K562 (cell line): ENCODE measurements around the gene AKNA. TPM values are rescaled to one million over a fixed set of nuclear protein-coding genes. Genes with fewer than 3 reads are reported as not detected.

Experiments used
- ATAC-seq: fragments of 200-7000 bp; cut with Tn5 transposase; 3 replicates; pipeline ENCODE4 v1.9.1; 2020; ENCODE audit warnings: moderate library complexity
- BruUV-seq: library from RNA; stranded (reverse); fragments of 400-500 nt; replicated peaks from 2 replicates; lab custom pipeline; 2021; lab: Mats Ljungman, UMichigan
- CTCF ChIA-PET: fragments of 300-600 bp; formaldehyde crosslinking; extraction: SDS; loops from one replicate; lab custom pipeline; 2021; ENCODE audit warnings: low intra/inter-chr PET ratio; lab: Yijun Ruan, JAX
- POLR2A ChIA-PET: fragments of 300-600, 350-650 bp; sonication (Branson Sonifier 250); formaldehyde crosslinking; extraction: SDS; loops from one replicate; lab custom pipeline; 2021; ENCODE audit warnings: antibody characterized with exemption, inconsistent platforms; lab: Yijun Ruan, JAX
- DNase-seq, 4 experiments: peaks; one replicate each; pipeline versions ENCODE4 v3.0.0 to v3.0.0-alpha.2; 2011 to 2018; ENCODE audit warnings: low spot score in 3 of 4, mixed read lengths in 3 of 4; ENCODE audit errors: extremely low read depth in 1 of 4
- FAIRE-seq: peaks from 2 replicates; lab custom pipeline; 2011; peaks lifted over from hg19 to GRCh38; lab: Jason Lieb, UNC
- H2AFZ ChIP-seq: 2 replicates; pipeline ENCODE4 v1.6.0; 2011; ENCODE audit warnings: low read depth, low read length, control low read depth, inconsistent platforms
- H3K27ac ChIP-seq: fragments of 200-600 bp; 3 replicates; pipeline ENCODE4 v1.8.0; 2011; ENCODE audit warnings: low read depth, mild to moderate bottlenecking, control low read depth, inconsistent platforms, low read length, moderate library complexity, mixed read lengths; ENCODE audit errors: extremely low read depth
- H3K27me3 ChIP-seq, 2 experiments: fragments of 300-600 bp in 1 of 2; 2 replicates in 1 of 2; 3 replicates in 1 of 2; pipeline versions ENCODE4 v1.6.0 to v1.8.0; 2011; ENCODE audit warnings: inconsistent platforms in 2 of 2, low read length in 2 of 2, mild to moderate bottlenecking in 1 of 2, mixed read lengths in 1 of 2, moderate library complexity in 1 of 2; ENCODE audit not compliant: control insufficient read depth in 2 of 2, insufficient read depth in 2 of 2
- H3K36me3 ChIP-seq: fragments of 300-600 bp; 3 replicates; pipeline ENCODE4 v1.8.0; 2011; ENCODE audit warnings: mild to moderate bottlenecking, low read length, inconsistent platforms; ENCODE audit not compliant: control insufficient read depth, insufficient read depth
- H3K4me1 ChIP-seq, 2 experiments: fragments of 200-600 bp in 1 of 2; replicated peaks in 1 of 2; 2 replicates in 1 of 2; 3 replicates in 1 of 2; pipeline versions ENCODE4 v1.5.1 to v1.8.0; 2011; ENCODE audit warnings: inconsistent platforms in 2 of 2, low read length in 2 of 2, mild to moderate bottlenecking in 1 of 2, mixed read lengths in 1 of 2, moderate library complexity in 1 of 2; ENCODE audit not compliant: control insufficient read depth in 2 of 2, insufficient read depth in 2 of 2
- H3K4me2 ChIP-seq: 2 replicates; pipeline ENCODE4 v1.6.1; 2011; ENCODE audit warnings: low read length, control low read depth, inconsistent platforms, mixed read lengths; ENCODE audit not compliant: insufficient read depth
- H3K4me3 ChIP-seq: fragments of 200-600 bp; sonication (generic), shearing (Covaris generic); 2 replicates; pipeline ENCODE4 v1.5.1; 2016; ENCODE audit warnings: control low read depth, inconsistent platforms
- H3K79me2 ChIP-seq: fragments of 200-600 bp; 3 replicates; pipeline ENCODE4 v1.8.0; 2011; ENCODE audit warnings: low read length, inconsistent platforms; ENCODE audit not compliant: control insufficient read depth, insufficient read depth
- H3K9ac ChIP-seq, 2 experiments: 2 replicates each; pipeline versions ENCODE4 v1.6.0 to v1.6.1; 2011; ENCODE audit warnings: low read depth in 2 of 2, low read length in 2 of 2, control low read depth in 1 of 2, inconsistent platforms in 1 of 2, mild to moderate bottlenecking in 1 of 2, mixed read lengths in 1 of 2; ENCODE audit not compliant: insufficient read depth in 1 of 2
- H3K9me1 ChIP-seq: one replicate; pipeline ENCODE4 v1.6.0; 2011; ENCODE audit warnings: inconsistent platforms, mild to moderate bottlenecking, low read length, moderate library complexity; ENCODE audit not compliant: control insufficient read depth, insufficient read depth
- H3K9me3 ChIP-seq: replicated peaks from 2 replicates; pipeline ENCODE4 v1.5.1; 2011; ENCODE audit warnings: low read depth, low read length, inconsistent platforms; ENCODE audit not compliant: control insufficient read depth, insufficient read depth
- H4K20me1 ChIP-seq: replicated peaks from 2 replicates; pipeline ENCODE4 v1.6.1; 2011; ENCODE audit warnings: low read length, inconsistent platforms, mixed read lengths; ENCODE audit not compliant: control insufficient read depth, insufficient read depth
- ASH1L ChIP-seq: fragments of 450-650 bp; IDR thresholded peaks from 2 replicates; pipeline ENCODE4 v1.6.1; 2018; ENCODE audit warnings: borderline replicate concordance, mild to moderate bottlenecking, low read depth; ENCODE audit not compliant: partially characterized antibody
- CHCHD3 ChIP-seq: fragments of 250-450 bp; sonication (Bioruptor Pico); IDR thresholded peaks from 2 replicates; pipeline ENCODE4 v2.1.2; 2022; ENCODE audit warnings: mild to moderate bottlenecking
- CSDE1 ChIP-seq, 2 experiments: fragments of 450-650 bp; IDR thresholded peaks; 2 replicates each; pipeline ENCODE4 v1.6.1; 2016; ENCODE audit warnings: mild to moderate bottlenecking in 1 of 2
- E2F8 ChIP-seq: fragments of 450-650 bp; IDR thresholded peaks from 2 replicates; pipeline ENCODE4 v1.7.1; 2018; ENCODE audit warnings: mild to moderate bottlenecking, low read depth; ENCODE audit not compliant: partially characterized antibody
- GATAD2B ChIP-seq: fragments of 450-650 bp; IDR thresholded peaks from 2 replicates; pipeline ENCODE4 v1.6.1; 2017; ENCODE audit warnings: mild to moderate bottlenecking, borderline replicate concordance
- HMGXB4 ChIP-seq: sonication (generic); formaldehyde crosslinking; IDR thresholded peaks from 2 replicates; pipeline ENCODE4 v1.8.1; 2023; ENCODE audit warnings: mild to moderate bottlenecking, missing genetic modification reagents
- NELFE ChIP-seq: IDR thresholded peaks from 2 replicates; pipeline ENCODE4 v1.6.1; 2011; ENCODE audit warnings: mild to moderate bottlenecking; ENCODE audit not compliant: insufficient read depth, insufficient read length
- SRF ChIP-seq, 2 experiments: fragments of 250-450, 450-650 bp in 1 of 2; sonication (Bioruptor Pico) in 1 of 2; sonication (generic) in 1 of 2; formaldehyde crosslinking; IDR thresholded peaks; 2 replicates each; pipeline versions ENCODE4 v1.5.0 to v1.5.1; 2020 to 2022; ENCODE audit warnings: mild to moderate bottlenecking in 1 of 2, missing genetic modification reagents in 1 of 2
- TAF7 ChIP-seq: fragments of 450-650 bp; IDR thresholded peaks from 2 replicates; pipeline ENCODE4 v1.6.1; 2016; ENCODE audit warnings: missing genetic modification characterization, missing compliant biosample characterization
- XRCC4 ChIP-seq: IDR thresholded peaks from one replicate; pipeline ENCODE4 v1.6.1; 2011; ENCODE audit not compliant: insufficient read depth, insufficient read length; ENCODE audit errors: extremely low read depth
- ZNF146 ChIP-seq: IDR thresholded peaks from one replicate; pipeline ENCODE4 v1.6.1; 2018; ENCODE audit warnings: missing compliant biosample characterization; ENCODE audit not compliant: unreplicated experiment
- ZNF583 ChIP-seq: fragments of 250-450 bp; sonication (Bioruptor Pico); IDR thresholded peaks from 2 replicates; pipeline ENCODE4 v1.4.0; 2020
- WGBS: fragments of 100-300 bp; shearing (Covaris generic); methylation state at CpG from one replicate; pipeline ENCODE4 v1.1.6; 2016; ENCODE audit warnings: low coverage, mixed read lengths; ENCODE audit not compliant: insufficient coverage; ENCODE audit errors: missing lambda C conversion rate; 5-methylcytosine and 5-hydroxymethylcytosine counted together
- in situ Hi-C: fragments of 300-500 bp; cut with MboI; formaldehyde crosslinking; loops from 4 replicates; pipeline ENCODE4 v1.15.0; 2018; ENCODE audit warnings: inconsistent platforms, mixed read lengths
- intact Hi-C: fragments of 100-400 bp; cut with micrococcal nuclease; formaldehyde crosslinking; loops from 2 replicates; pipeline ENCODE4 v1.14.2; 2022
- polyA plus RNA-seq, 8 experiments: library from polyadenylated mRNA; depleted of rRNA in 4 of 8; stranded (reverse) in 5 of 8; unstranded in 3 of 8; fragments of >200 nt; fragmentation: Nextera tagmentation in 2 of 8; fragmentation: Illumina TruSeq in 1 of 8; extraction: Ambion mirVana in 2 of 8; extraction: Trizol in 1 of 8; gene quantifications; 2 replicates each; pipeline versions ENCODE4 v1.2.1 to v1.2.3, GENCODE V29; 2011 to 2014; ENCODE audit warnings: inconsistent platforms in 1 of 8, missing spikeins in 1 of 8
- total RNA-seq, 7 experiments: library from RNA; depleted of rRNA in 6 of 7; stranded (reverse); fragments of >200 nt in 6 of 7; fragmentation: Illumina TruSeq in 2 of 7; extraction: Trizol in 2 of 7; gene quantifications; 2 replicates each; pipeline versions ENCODE4 v1.2.1 to v1.2.3, GENCODE V29; 2011 to 2021; ENCODE audit warnings: low replicate concordance in 1 of 7
- TF ChIP-seq, protein P1 (sequence below): fragments of 200-800 bp; sonication (Bioruptor generic); IDR thresholded peaks from 2 replicates; pipeline ENCODE4 v1.6.1; 2016; ENCODE audit warnings: missing genetic modification characterization, missing compliant biosample characterization

The AKNA gene
- total and polyA plus RNA-seq, 9 of the 15 experiments (the other 6 are each of a cell fraction or from before 2014, with no cell fraction given), result 0.29 to 20.5 (median 3.9) TPM

- no peak for FAIRE-seq
- no peak overlapping the region for H3K27ac ChIP-seq
- intact Hi-C loops, result no loop called here
- TF ChIP-seq ASH1L, result no peak
- TF ChIP-seq XRCC4, result no peak
- TF ChIP-seq NELFE, result no peak
- no peak for TF ChIP-seq CSDE1 (IDR thresholded peaks at IDR 0.05)
- TF ChIP-seq TAF7 (tag), result no peak
- TF ChIP-seq, protein P1, sequence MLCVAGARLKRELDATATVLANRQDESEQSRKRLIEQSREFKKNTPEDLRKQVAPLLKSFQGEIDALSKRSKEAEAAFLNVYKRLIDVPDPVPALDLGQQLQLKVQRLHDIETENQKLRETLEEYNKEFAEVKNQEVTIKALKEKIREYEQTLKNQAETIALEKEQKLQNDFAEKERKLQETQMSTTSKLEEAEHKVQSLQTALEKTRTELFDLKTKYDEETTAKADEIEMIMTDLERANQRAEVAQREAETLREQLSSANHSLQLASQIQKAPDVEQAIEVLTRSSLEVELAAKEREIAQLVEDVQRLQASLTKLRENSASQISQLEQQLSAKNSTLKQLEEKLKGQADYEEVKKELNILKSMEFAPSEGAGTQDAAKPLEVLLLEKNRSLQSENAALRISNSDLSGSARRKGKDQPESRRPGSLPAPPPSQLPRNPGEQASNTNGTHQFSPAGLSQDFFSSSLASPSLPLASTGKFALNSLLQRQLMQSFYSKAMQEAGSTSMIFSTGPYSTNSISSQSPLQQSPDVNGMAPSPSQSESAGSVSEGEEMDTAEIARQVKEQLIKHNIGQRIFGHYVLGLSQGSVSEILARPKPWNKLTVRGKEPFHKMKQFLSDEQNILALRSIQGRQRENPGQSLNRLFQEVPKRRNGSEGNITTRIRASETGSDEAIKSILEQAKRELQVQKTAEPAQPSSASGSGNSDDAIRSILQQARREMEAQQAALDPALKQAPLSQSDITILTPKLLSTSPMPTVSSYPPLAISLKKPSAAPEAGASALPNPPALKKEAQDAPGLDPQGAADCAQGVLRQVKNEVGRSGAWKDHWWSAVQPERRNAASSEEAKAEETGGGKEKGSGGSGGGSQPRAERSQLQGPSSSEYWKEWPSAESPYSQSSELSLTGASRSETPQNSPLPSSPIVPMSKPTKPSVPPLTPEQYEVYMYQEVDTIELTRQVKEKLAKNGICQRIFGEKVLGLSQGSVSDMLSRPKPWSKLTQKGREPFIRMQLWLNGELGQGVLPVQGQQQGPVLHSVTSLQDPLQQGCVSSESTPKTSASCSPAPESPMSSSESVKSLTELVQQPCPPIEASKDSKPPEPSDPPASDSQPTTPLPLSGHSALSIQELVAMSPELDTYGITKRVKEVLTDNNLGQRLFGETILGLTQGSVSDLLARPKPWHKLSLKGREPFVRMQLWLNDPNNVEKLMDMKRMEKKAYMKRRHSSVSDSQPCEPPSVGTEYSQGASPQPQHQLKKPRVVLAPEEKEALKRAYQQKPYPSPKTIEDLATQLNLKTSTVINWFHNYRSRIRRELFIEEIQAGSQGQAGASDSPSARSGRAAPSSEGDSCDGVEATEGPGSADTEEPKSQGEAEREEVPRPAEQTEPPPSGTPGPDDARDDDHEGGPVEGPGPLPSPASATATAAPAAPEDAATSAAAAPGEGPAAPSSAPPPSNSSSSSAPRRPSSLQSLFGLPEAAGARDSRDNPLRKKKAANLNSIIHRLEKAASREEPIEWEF (CRISPR knock-in tag), result no peak
- no peak for TF ChIP-seq SRF (CRISPR knock-in tag; IDR thresholded peaks at IDR 0.05)
- no peak for TF ChIP-seq E2F8
- no peak for TF ChIP-seq CHCHD3 (CRISPR knock-in tag)
- no peak for TF ChIP-seq GATAD2B
- TF ChIP-seq ZNF583 (CRISPR knock-in tag), result no peak
- TF ChIP-seq HMGXB4 (CRISPR knock-in tag), result no peak
- no peak for TF ChIP-seq ZNF146
- TF ChIP-seq, all 486 proteins: peak for 0
- ChIA-PET POLR2A (interaction anchor here (1.0 kb wide), 2 partner anchors 12 to 142 kb away, joined by 3 read pairs; no protein-coding TSS in a partner anchor), CTCF (no interaction called here)
- H3K4me1 ChIP-seq, result peaks cover 0 to 17% of the 10 kb centered on the region in 2 experiments; a peak in 2 of 5 replicates
- H3K9me3 ChIP-seq, result no peaks in the 10 kb centered on the region
- H3K9me1 ChIP-seq, result no peaks in the 10 kb centered on the region
- H3K79me2 ChIP-seq, result no peaks in the 10 kb centered on the region
- H3K36me3 ChIP-seq, result no peaks in the 10 kb centered on the region
- H3K9ac ChIP-seq, result peak overlapping the region in 1 of 2 experiments; percentile 35; a peak in 2 of 4 replicates
- no peak overlapping the region for H2AFZ ChIP-seq
- no peak for DNase-seq
- H3K27me3 ChIP-seq, result no peaks in the 10 kb centered on the region
- no peak overlapping the region for H3K4me3 ChIP-seq
- H4K20me1 ChIP-seq, result no peaks in the 10 kb centered on the region; the same call in 1 of the 2 replicates
- 49% methylated on average over 3 of the region's 7 CpGs for WGBS
- peak; percentile 5 for ATAC-seq
- H3K4me2 ChIP-seq, result no peak overlapping the region
- no TSS peak for BruUV-seq
- in situ Hi-C loops, result no loop called here
Observed at GRCh38 chr9:114371343-114371944, 16.3 kb downstream of the AKNA start.
